ENCODE results near the gene FCMR. TPM values are rescaled to one million over a fixed set of nuclear protein-coding genes. Genes with fewer than 3 reads are reported as not detected.
A peak's percentile ranks its signal among the peaks of the same experiment; 100 is the strongest.

The FCMR gene
- total and polyA plus RNA-seq, 2 experiments from 2014 or later = 0.84 TPM; not detected in 1

- Histone ChIP-seq H3K79me2 (replicated peaks; ENCODE audit: insufficient read depth) (no peaks in the 10 kb centered on the region), H3K9me2 (ENCODE audit: insufficient read depth) (no peaks in the 10 kb centered on the region), H4K20me1 (replicated peaks; ENCODE audit: insufficient read depth) (no peaks in the 10 kb centered on the region), H3F3A (replicated peaks; ENCODE audit: low read depth) (no peaks in the 10 kb centered on the region), H3K27ac (ENCODE audit: low read depth) (no peak overlapping the region), H2AFZ (no peak overlapping the region), H3K4me1 (ENCODE audit: insufficient read depth) (no peaks in the 10 kb centered on the region), H3K4me2 (no peak overlapping the region), H3K27me3 (ENCODE audit: insufficient read depth) (no peaks in the 10 kb centered on the region), H3K4me3 (no peak overlapping the region), H3K36me3 (ENCODE audit: insufficient read depth) (no peaks in the 10 kb centered on the region)
- Mint-ChIP-seq H3K4me3 (no peak overlapping the region), H3K4me1 (no peaks in the 10 kb centered on the region), H3K27me3 (ENCODE audit: insufficient read depth, low read depth, poor library complexity) (peaks cover 2% of the 10 kb centered on the region), H3K27ac (no peak overlapping the region), H3K36me3 (ENCODE audit: low read depth) (no peaks in the 10 kb centered on the region), H3K9me3 (peaks cover 13% of the 10 kb centered on the region)
- TF ChIP-seq CTCF (conservative IDR thresholded peaks at IDR 0.05; ENCODE audit: low read depth in 2 of 2) (peak; percentile 47 to 73), CREB1 (CRISPR knock-in tag; IDR thresholded peaks at IDR 0.05; ENCODE audit: low read depth) (no peak)
- DNase-seq (ENCODE audit: low spot score) (peak; percentile 46), ATAC-seq (peak; percentile 76)
Measured at GRCh38 chr1:206856674-206857464, 64.9 kb downstream of the FCMR start.

GRCh38 chr1:206855859-206856258 is 65.9 kb downstream of the FCMR start:
- H3K4me2 ChIP-seq = no peak overlapping the region
- H3K27ac ChIP-seq (ENCODE audit: low read depth) = no peak overlapping the region
- no peaks in the 10 kb centered on the region for H3K4me1 ChIP-seq (ENCODE audit: insufficient read depth)
- H3K4me3 Mint-ChIP-seq = no peak overlapping the region
- H3K27ac Mint-ChIP-seq = no peak overlapping the region
- no peaks in the 10 kb centered on the region for H3K36me3 Mint-ChIP-seq (ENCODE audit: low read depth)
- ATAC-seq (no peak), DNase-seq (ENCODE audit: low spot score) (no peak)
- H3K27me3 ChIP-seq (ENCODE audit: insufficient read depth) = no peaks in the 10 kb centered on the region
- H3K27me3 Mint-ChIP-seq (ENCODE audit: insufficient read depth, low read depth, poor library complexity) = peaks cover 2% of the 10 kb centered on the region
- H3K79me2 ChIP-seq (replicated peaks; ENCODE audit: insufficient read depth) = no peaks in the 10 kb centered on the region
- H3K4me3 ChIP-seq = no peak overlapping the region
- no peaks in the 10 kb centered on the region for H3K36me3 ChIP-seq (ENCODE audit: insufficient read depth)
- no peaks in the 10 kb centered on the region for H4K20me1 ChIP-seq (replicated peaks; ENCODE audit: insufficient read depth)
- no peaks in the 10 kb centered on the region for H3F3A ChIP-seq (replicated peaks; ENCODE audit: low read depth)
- H3K4me1 Mint-ChIP-seq = no peaks in the 10 kb centered on the region
- no peak overlapping the region for H2AFZ ChIP-seq
- H3K9me2 ChIP-seq (ENCODE audit: insufficient read depth) = no peaks in the 10 kb centered on the region
- H3K9me3 Mint-ChIP-seq = peaks cover 18% of the 10 kb centered on the region
- no peak for TF ChIP-seq ZNF114 (CRISPR knock-in tag; IDR thresholded peaks at IDR 0.05)
- TF ChIP-seq POLR2AphosphoS5 (IDR thresholded peaks at IDR 0.05; ENCODE audit: low read depth) = no peak
- no peak for TF ChIP-seq EZH2 (IDR thresholded peaks at IDR 0.05; ENCODE audit: low read depth, unreplicated experiment)
- no peak for TF ChIP-seq EZH2phosphoT487 (IDR thresholded peaks at IDR 0.05; ENCODE audit: unreplicated experiment)
- TF ChIP-seq ZNF462 (CRISPR knock-in tag; IDR thresholded peaks at IDR 0.05) = no peak
- TF ChIP-seq JUNB (IDR thresholded peaks at IDR 0.05; ENCODE audit: unreplicated experiment) = no peak
- TF ChIP-seq ZNF331 (CRISPR knock-in tag; IDR thresholded peaks at IDR 0.05; ENCODE audit: low read depth) = no peak
- no peak for TF ChIP-seq STAT1 (IDR thresholded peaks at IDR 0.05; ENCODE audit: unreplicated experiment)
